ENCODE data around the gene NUP133.
"Not testable (repeated sequence)": the region's sequence is repeated elsewhere in the genome, so short reads cannot be mapped to it uniquely, and the experiment has no call there.

Gene NUP133

GRCh38 chr1:229403573-229403972 lies 104.6 kb downstream of the NUP133 start:
- peaks cover 16% of the 10 kb centered on the region for H3K4me1 Mint-ChIP-seq
- H3K36me3 Mint-ChIP-seq = no peaks in the 10 kb centered on the region
- H3K9me3 Mint-ChIP-seq = no peaks in the 10 kb centered on the region
- no peak overlapping the region for H3K4me3 Mint-ChIP-seq
- no peak for ATAC-seq
- H3K27ac Mint-ChIP-seq = no peak overlapping the region
- DNase-seq (ENCODE audit: low spot score in 2 of 2) = no peak

GRCh38 chr1:229402993-229403392 lies 105.1 kb downstream of the NUP133 start:
- ATAC-seq = no peak
- H3K4me3 Mint-ChIP-seq = no peak overlapping the region
- no peak overlapping the region for H3K27ac Mint-ChIP-seq
- no peak for DNase-seq (ENCODE audit: low spot score in 2 of 2)
- peaks cover 15% of the 10 kb centered on the region for H3K4me1 Mint-ChIP-seq
- H3K36me3 Mint-ChIP-seq = no peaks in the 10 kb centered on the region
- no peaks in the 10 kb centered on the region for H3K9me3 Mint-ChIP-seq

GRCh38 chr1:229402329-229402728 lies 105.8 kb downstream of the NUP133 start:
- not testable (repeated sequence) for ATAC-seq; H3K9me3 Mint-ChIP-seq; H3K27ac Mint-ChIP-seq; H3K4me1 Mint-ChIP-seq; H3K36me3 Mint-ChIP-seq; H3K4me3 Mint-ChIP-seq; DNase-seq (ENCODE audit: low spot score in 2 of 2)

DNA sequence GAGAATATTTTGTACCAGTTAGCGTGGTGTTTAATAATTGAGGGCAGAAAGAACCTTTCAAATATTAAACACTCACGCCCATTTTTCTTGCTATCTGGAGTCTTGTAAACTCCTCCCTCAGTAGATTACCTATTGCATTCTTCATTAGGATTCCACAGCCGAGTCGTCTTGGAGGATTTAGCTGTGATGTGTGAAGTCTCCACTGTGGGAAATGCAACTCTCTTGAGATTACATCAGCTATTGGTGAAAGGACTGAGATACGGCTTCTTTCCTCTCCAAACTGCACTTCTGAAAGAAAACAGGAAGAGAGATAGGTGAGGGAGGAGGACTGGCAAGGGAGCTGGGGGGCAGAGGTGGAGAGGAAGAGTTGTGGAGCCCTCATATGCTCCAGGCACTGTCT lies 110.4 kb downstream of the NUP133 start:
- no peak for ATAC-seq
- no peaks in the 10 kb centered on the region for H3K9me3 Mint-ChIP-seq
- no peaks in the 10 kb centered on the region for H3K36me3 Mint-ChIP-seq
- H3K4me3 Mint-ChIP-seq = no peak overlapping the region
- no peak overlapping the region for H3K27ac Mint-ChIP-seq
- no peaks in the 10 kb centered on the region for H3K4me1 Mint-ChIP-seq
- no peak for DNase-seq (ENCODE audit: low spot score in 2 of 2)

DNA sequence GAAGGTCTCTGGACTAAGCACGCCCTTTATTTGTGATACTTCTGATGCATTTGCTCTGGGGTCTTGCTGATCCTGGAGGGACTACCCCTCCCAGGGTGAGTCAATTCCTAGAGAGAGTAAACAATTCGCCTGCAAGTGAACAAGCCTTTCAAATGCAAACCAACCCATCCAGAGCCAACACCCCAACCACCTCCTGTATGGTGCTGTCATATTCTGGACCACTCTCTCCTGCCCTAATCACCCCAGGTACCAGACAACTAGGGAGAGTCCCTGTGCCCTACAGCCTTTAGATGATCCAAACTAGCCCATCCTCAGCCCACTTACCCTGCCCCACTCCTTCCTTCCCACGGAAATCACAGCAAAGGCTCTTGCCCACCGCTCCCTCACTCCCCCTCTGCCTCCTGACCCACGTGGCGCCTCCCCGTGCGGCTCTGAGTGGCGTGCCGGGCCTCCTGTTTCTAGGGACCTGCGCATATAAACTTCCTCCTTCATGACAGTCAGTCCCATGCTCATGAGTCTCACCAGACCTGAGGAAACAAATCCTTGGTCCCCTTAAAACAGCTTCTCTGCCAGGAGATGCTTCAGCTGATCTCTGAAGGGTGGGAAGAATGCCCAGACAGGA lies 111.4 kb downstream of the NUP133 start:
- Mint-ChIP-seq H3K4me1 (no peaks in the 10 kb centered on the region), H3K36me3 (no peaks in the 10 kb centered on the region), H3K9me3 (no peaks in the 10 kb centered on the region), H3K27ac (no peak overlapping the region), H3K4me3 (no peak overlapping the region)
- ATAC-seq = no peak
- DNase-seq (ENCODE audit: low spot score in 2 of 2) = no peak

- H3K9me3 Mint-ChIP-seq; DNase-seq (ENCODE audit: low spot score in 2 of 2); H3K4me3 Mint-ChIP-seq; ATAC-seq; H3K4me1 Mint-ChIP-seq; H3K27ac Mint-ChIP-seq; H3K36me3 Mint-ChIP-seq: not testable (repeated sequence)
Observed at GRCh38 chr1:229394517-229394916, 113.6 kb downstream of the NUP133 start.

DNA sequence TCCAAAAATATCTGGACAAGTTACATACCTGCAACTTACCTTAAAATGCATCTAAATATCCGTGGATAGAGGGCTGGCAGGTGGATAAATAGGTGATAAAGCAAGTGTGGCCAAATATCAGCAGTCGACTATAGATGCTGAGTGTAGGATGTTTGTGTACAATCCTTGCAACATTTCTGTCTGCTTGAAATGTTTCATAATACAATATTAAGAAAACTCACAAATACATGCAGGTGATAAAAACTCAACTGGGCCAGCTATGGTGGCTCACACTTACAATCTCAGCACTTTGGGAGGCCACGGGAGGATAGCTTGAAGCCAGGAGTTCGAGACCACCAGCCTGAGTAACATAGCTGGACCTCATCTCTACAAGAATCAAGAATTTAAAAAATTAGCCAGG lies 115.2 kb downstream of the NUP133 start:
- Mint-ChIP-seq H3K27ac (no peak overlapping the region), H3K4me3 (no peak overlapping the region), H3K4me1 (no peaks in the 10 kb centered on the region), H3K9me3 (no peaks in the 10 kb centered on the region), H3K36me3 (no peaks in the 10 kb centered on the region)
- DNase-seq (ENCODE audit: low spot score in 2 of 2) (no peak), ATAC-seq (no peak)

Measured in stimulated activated effector memory CD8-positive, alpha-beta T cell treated with anti-CD3 and anti-CD28 coated beads, Interleukin-12 subunit alpha, Interleukin-12 subunit beta, amount 100 ng/mL, for 72 hours (primary cell).